HG02981 (cell line): ENCODE results near the gene CDC42BPB.
"Not testable (repeated sequence)": the region's sequence is repeated elsewhere in the genome, so short reads cannot be mapped to it uniquely, and the experiment has no call there.

Experiments
- ATAC-seq: cut with Tn5 transposase; IDR thresholded peaks from one replicate; pipeline ENCODE4 v1.9.1; 2021; ENCODE audit warnings: mild to moderate bottlenecking, moderate library complexity; ENCODE audit not compliant: unreplicated experiment

Gene CDC42BPB

DNA sequence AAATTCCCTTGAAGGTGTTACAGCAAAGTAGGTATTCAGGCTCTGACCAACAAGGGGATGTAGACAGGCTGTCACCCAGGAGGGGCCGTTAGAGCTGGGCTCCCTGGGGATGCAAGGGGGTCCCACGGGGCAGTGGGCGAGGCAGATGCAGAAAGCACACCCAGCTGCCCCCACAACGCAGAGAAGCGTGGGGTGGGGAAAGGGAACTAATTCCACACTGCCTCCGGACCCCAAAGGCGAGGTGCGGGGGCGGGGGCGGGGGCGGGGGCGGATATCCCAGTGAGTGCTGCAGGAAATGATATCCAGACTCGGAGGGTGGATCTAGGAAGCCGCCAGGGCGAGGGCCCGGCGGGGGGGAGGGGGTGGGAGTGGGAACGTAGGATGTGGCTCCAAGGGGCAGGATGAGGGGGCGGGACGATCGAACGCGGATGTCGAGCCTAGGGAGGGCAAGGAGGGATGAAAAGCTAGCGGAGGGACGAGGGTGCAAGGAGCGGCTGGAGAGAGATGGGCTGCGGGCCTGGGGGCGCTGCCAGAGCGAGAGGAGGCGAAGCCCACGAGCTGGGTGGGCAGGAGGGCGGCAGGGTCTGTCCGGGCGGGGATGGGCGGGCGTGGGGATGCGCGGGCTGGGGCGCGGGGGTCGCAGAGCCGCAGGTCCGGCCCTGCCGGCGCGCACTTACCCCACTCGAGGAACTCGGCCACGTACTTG is 874 bp downstream of the CDC42BPB start:
- no peak for ATAC-seq

DNA sequence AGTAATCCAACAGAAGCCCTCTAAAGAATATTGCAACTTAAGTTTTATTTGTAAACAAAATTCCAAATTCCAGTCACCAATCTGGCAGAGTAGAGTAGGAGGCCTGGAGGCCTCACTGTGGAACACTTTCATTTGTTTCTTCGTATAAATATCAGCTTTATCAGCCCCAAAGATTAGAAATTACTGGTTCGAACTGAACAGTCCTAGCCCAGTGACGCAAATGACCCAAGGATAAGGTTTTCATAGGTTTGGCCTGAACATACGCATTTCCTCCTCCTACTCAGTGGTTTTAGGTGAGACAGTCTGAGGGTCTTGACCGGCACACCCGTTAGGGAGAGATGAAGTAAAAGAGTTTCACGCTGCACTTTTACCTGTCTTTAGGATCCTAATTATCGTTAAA is 1.7 kb downstream of the CDC42BPB start:
- ATAC-seq, result no peak

GRCh38 chr14:103052407-103052806 is 4.9 kb downstream of the CDC42BPB start:
- no peak for ATAC-seq

DNA sequence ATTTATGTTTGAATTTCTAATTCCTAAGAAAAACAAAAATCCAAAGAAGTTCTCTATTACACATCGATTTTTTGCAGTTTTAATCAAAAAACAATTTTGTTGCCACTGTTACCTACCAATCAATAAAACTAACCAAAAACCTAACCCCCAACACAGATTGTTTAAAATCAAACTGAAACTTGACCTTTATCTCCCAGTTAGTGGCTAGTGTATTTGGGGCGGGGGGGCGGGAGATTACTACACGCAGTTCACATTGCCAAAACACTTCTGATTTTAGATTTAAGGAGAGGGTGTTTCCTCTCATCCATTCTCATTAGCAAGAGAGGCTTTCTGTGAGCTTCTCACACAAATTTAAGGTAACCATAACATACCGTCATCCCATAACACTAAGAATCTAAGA is 6.4 kb downstream of the CDC42BPB start:
- ATAC-seq, result no peak

DNA sequence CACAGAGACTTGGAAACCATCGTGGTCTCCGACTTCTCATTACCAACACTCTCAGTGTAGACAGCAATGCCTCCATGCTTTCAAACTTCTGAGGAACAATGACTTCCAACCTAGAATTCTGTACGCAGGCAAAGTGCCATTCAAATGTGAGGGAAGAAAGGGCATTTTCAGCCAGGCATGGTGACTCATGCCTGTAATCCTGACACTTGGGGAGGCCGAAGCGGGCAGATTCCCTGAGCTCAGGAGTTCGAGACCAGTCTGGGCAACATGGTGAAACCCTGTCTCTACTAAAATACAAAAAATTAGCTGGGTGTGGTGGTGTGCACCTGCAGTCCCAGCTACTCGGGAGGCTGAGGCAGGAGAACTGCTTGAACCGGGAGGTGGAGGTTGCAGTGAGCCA is 9.9 kb downstream of the CDC42BPB start:
- not testable (repeated sequence) for ATAC-seq

- no peak for ATAC-seq
These were observed 11.9 kb downstream of the CDC42BPB start for GRCh38 chr14:103045371-103045869.

DNA sequence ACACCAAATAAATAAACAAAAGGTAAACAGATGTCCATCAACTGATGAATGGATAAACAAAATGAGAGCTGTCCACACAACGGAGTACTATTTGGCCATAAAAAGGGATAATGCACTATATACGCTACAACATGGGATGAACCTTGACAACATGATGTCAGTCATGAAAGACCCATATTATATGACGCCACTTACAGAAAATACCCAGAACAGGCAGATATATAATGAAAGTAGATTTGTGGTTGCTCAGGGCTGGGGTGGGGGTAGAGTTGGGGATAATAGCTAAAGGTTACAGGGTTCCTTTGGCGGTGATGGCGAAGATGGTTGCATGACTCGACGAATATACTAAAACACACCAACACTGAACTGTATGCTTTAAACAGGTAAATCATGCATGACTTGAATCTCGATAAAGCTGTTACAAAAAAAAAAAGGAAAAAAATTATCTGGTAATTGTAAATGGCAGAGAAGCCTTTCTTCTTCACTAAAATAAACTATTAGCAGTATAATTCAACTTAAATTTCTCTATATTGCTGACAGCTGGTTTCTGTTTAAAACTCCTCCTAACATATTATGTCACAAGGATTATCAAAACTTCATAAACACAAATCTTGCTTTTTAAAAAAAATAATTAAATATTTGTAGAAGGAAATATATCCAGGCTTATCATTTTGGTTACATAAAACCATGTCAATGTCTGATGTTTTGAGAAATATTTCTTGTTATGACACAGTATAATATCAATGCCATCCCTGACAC is 13.9 kb downstream of the CDC42BPB start:
- no peak for ATAC-seq

GRCh38 chr14:103041464-103041863 is 15.9 kb downstream of the CDC42BPB start:
- ATAC-seq, result no peak

GRCh38 chr14:103033681-103034096 is 23.7 kb downstream of the CDC42BPB start:
- no peak for ATAC-seq

GRCh38 chr14:103031956-103032355 is 25.4 kb downstream of the CDC42BPB start:
- ATAC-seq, result no peak

DNA sequence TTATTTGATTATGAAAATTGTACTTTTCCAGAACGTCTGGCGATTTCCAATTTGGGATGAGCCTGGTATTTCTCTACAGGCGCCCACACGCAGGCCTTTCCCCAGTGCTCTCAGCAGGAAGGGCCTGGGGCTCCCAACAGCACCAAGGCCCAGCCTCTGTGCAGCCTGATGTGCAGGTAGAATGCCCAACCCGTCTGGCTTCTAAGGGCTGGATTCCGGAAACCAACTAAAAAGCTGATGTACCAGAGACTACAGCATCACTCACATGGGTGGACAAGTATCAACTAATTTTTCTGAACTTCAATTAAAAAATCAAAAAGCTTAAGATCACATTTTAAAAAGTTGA is 25.8 kb downstream of the CDC42BPB start:
- ATAC-seq, result no peak

GRCh38 chr14:103030741-103031565 is 26.4 kb downstream of the CDC42BPB start:
- ATAC-seq, result no peak

GRCh38 chr14:103029936-103030335 is 27.4 kb downstream of the CDC42BPB start:
- ATAC-seq, result no peak

GRCh38 chr14:103028772-103029171 is 28.6 kb downstream of the CDC42BPB start:
- no peak for ATAC-seq

- no peak for ATAC-seq
These were observed 29.1 kb downstream of the CDC42BPB start for GRCh38 chr14:103028161-103028767.

DNA sequence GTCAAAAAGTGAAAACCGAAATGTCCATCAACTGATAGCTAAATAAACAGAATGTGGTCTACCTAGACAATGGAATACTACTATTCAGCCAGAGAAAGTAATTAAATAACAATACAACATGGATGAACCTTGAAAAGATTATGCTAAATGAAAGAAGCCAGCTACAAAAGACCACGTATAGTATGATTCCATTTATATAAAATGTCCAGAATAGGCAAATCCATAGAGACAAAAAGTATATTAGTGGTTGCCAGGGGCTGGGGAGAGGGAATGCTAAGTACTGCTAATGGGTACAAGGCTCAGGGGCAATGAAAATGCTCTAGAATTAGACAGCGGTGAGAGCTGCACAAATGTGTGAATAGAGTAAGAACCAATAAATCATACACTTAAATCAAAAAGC is 29.9 kb downstream of the CDC42BPB start:
- no peak for ATAC-seq

DNA sequence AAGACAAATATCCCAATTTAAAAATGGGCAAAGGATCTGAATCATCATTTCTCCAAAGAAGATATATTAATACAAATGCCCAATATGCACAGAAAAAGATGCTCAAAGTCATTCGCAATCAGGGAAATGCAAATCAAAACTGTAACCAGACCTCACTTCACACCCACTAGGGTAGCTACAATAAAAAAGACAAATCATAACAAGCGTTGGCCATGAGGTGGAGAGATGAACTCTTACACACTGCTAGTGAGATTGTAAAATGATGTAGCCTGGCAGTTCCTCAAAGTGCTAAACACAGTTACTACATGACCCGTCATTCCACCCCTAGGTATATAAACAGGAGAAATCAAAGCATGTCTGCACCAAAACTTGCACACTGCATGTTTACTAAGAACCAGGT is 30.4 kb downstream of the CDC42BPB start:
- no peak for ATAC-seq

DNA sequence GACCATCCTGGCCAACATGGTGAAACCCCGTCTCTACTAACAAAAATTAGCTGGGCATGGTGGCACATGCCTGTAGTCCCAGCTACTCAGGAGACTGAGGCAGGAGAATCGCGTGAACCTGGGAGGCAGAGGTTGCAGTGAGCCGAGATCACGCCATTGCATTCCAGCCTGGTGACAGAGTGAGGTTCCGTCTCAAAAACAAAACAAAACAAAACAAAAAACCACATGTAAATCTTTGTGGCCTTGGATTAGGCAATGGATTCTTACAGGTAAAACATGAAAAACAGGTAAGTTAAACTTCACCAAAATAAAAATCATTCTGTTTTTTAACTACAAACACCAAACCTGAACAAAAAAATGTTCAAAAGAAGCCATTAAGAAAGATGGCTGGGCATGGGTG is 31.2 kb downstream of the CDC42BPB start:
- not testable (repeated sequence) for ATAC-seq

GRCh38 chr14:103023881-103024473 is 33.4 kb downstream of the CDC42BPB start:
- no peak for ATAC-seq

GRCh38 chr14:103022685-103023044 is 34.7 kb downstream of the CDC42BPB start:
- ATAC-seq, result no peak
